ENCODE data around the gene HMGCR.

The HMGCR gene

DNA sequence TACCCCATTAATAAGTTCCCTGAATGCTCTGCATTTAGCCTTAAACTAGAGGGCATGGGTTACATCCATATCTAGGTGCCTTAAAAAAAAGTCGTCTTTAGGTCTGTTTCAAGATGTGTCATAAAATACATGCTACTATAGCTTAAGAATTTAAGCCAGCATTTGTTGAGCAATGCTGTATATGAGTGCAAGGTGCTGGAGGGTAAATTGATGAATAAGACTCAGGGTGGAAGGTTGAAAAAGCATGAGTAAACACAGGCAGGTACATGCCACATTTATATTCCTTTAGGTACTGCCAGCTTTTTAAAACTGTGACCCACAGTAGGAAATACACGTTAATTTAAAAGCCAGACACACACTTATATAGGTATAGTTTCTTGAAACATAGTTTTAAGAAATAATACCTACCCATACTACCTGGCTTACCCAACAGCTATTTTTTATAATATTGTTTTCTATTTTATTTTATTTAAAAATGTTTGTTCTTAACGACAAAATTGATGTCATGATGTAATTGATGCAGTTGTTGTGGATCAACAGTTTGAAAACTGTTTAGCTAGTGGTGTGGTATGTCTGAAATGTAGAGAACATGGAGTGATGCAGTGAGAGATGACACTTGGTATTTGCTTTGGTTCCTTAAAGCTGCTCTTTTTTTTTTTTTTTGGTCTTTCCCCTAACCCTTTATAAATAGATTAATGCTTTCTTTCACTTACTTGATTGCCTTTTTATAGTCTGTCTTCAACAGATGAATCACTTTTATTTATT, 3.9 kb downstream of the HMGCR start:
- DNase-seq (ENCODE audit: low spot score) (no peak), FAIRE-seq (no peak)

- no peak for FAIRE-seq
- DNase-seq (ENCODE audit: low spot score): no peak
Observed at GRCh38 chr5:75341934-75342333, 4.9 kb downstream of the HMGCR start.

DNA sequence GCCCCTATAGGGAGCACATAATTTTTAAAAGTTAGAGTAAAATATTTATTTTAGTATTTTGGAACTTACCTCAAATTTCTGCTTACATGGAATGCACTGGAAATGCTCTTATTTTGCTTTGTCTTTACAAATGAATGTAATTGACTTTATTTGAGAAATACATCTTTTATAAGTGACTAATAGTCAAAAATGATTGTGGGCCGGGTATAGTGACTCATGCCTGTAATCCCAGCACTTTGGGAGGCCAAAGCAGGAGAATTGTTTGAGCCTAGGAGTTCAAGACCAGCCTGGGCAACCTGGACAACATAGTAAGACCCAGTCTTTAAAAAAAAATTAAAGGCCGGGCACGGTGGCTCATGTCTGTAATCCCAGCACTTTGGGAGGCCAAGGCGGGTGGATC, 5.8 kb downstream of the HMGCR start:
- DNase-seq (ENCODE audit: low spot score): no peak
- FAIRE-seq: no peak

GRCh38 chr5:75348241-75348640, 11.2 kb downstream of the HMGCR start:
- FAIRE-seq (no peak), DNase-seq (ENCODE audit: low spot score) (no peak)

DNA sequence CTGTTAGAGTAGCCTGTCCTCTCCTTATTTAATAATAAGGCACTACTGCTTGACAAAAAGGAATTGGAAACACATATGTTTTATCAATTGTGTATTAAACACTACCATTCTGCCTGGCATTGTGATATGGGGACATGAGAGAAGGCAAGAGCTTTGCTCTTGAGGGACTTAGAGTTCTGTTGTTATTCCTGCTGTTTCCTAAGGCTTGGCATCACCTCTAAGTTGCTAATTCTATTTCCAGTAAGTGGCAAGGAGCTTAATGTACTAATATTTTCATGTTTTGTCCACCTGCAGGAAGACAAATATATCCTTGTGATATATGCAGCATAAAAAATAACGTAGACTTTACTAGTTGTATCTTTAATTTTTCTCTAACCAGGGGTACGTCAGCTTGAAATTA, 12.6 kb downstream of the HMGCR start:
- FAIRE-seq: no peak
- no peak for DNase-seq (ENCODE audit: low spot score)

DNA sequence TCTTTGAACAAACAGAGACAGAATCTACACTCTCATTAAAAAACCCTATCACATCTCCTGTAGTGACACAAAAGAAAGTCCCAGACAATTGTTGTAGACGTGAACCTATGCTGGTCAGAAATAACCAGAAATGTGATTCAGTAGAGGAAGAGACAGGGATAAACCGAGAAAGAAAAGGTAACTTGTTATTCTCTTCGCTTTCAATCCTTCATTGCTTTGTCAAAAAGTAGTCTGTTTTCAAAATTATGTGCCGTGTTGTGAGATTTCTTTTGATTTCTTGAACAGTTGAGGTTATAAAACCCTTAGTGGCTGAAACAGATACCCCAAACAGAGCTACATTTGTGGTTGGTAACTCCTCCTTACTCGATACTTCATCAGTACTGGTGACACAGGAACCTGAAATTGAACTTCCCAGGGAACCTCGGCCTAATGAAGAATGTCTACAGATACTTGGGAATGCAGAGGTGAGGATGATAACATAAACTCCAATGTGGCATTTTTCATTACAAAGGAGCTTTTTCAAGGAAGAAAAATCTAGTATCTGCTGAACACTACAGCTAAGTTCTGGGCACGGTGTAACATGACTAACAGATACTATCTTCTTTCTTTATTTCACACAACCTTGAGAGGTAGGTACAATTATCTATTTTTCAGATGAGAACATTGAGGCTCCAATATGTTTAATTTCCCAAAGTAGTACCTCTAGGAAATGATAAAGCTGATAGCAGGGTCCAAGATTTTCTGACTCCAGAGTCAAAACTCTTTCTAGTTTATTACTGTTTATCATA, 14.3 kb downstream of the HMGCR start:
- no peak for FAIRE-seq
- DNase-seq (ENCODE audit: low spot score): no peak

DNA sequence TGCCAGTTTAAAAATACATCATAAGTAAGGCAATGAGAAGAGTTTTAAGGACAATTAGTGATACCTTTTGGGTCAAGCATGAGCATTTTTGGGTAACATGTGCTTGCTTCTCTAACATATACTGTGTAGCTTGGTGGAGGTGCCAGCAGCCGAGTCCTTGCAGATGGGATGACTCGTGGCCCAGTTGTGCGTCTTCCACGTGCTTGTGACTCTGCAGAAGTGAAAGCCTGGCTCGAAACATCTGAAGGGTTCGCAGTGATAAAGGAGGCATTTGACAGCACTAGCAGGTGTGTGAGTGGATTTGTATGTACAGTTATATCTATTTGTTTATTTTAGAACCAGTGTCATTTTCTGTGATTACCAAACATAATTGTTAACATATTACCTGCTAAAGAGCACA, 18.2 kb downstream of the HMGCR start:
- no peak for FAIRE-seq
- DNase-seq (ENCODE audit: low spot score): no peak

DNA sequence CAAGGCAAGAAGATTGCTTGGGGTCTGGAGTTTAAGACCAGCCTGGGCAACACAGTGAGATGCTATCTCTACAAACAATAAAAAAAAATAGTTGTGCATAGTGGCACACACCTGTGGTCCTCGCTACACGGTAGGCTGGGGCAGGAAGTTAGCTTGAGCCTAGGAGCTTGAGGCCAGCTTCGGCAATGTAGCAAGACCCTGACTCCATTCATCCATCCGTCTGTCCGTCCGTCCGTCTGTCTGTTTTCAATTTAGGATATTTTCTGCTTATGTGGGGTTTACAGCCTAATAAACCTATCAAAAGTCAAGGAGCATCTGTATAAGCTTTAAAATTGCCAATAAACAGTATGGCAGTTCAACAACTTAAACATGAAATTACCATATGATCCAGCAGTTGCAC, 19.7 kb downstream of the HMGCR start:
- FAIRE-seq (no peak), DNase-seq (ENCODE audit: low spot score) (no peak)

DNA sequence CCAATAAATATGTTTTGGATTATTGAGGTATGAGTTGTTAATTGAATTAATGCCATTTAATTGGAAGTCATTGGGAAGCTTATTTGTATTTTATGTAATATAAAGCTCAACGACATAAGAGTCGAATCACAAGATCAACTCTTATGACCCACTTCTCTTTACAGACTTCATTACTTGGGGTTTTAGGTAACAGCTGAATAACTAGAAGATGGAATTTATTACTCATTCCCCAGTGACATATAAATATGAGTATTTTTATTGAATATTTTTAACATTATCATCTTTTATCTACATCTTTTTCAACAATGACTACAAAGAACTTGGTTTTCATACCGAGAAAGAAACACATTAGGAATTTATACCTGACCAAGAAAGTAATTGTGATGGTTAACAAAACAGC, 21.1 kb downstream of the HMGCR start:
- DNase-seq (ENCODE audit: low spot score): no peak
- FAIRE-seq: no peak

DNA sequence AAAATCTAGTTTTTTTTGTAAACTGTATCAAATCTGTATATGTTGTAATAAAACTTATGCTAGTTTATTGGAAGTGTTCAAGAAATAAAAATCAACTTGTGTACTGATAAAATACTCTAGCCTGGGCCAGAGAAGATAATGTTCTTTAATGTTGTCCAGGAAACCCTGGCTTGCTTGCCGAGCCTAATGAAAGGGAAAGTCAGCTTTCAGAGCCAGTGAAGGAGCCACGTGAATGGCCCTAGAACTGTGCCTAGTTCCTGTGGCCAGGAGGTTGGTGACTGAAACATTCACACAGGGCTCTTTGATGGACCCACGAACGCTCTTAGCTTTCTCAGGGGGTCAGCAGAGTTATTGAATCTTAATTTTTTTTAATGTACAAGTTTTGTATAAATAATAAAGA, 24.3 kb downstream of the HMGCR start:
- FAIRE-seq: no peak
- DNase-seq (ENCODE audit: low spot score): no peak

GRCh38 chr5:75362474-75362975, 25.5 kb downstream of the HMGCR start:
- DNase-seq (ENCODE audit: low spot score) (no peak), FAIRE-seq (no peak)

GRCh38 chr5:75363111-75363510, 26.1 kb downstream of the HMGCR start:
- DNase-seq (ENCODE audit: low spot score): no peak
- FAIRE-seq: no peak

- DNase-seq (ENCODE audit: low spot score) (no peak), FAIRE-seq (no peak)
Observed at GRCh38 chr5:75363726-75364495, 26.9 kb downstream of the HMGCR start.

GRCh38 chr5:75364571-75365280, 27.7 kb downstream of the HMGCR start:
- no peak for FAIRE-seq
- DNase-seq (ENCODE audit: low spot score): no peak

DNA sequence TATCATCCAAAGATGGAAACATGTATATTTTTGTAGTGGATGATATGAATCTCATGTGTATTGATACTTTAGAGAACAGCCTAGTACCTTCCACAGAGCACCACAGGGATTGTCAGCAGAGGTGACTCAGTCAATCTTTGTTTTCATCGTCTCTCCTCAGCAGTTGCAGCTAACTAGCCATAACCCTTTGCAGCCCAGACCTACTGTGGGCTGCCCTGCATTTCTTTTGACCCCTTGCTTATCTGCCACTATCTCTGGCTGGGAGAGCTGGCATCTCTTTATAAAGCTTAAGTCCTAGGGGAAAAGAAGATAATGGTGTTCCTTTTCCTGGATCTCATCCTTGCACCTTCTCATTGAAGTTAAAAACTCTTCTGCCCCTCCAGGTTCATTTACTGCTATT, 28.7 kb downstream of the HMGCR start:
- DNase-seq (ENCODE audit: low spot score): no peak
- FAIRE-seq: no peak

- DNase-seq (ENCODE audit: low spot score): no peak
- FAIRE-seq: no peak
Observed at GRCh38 chr5:75366787-75367186, 29.8 kb downstream of the HMGCR start.

DNA sequence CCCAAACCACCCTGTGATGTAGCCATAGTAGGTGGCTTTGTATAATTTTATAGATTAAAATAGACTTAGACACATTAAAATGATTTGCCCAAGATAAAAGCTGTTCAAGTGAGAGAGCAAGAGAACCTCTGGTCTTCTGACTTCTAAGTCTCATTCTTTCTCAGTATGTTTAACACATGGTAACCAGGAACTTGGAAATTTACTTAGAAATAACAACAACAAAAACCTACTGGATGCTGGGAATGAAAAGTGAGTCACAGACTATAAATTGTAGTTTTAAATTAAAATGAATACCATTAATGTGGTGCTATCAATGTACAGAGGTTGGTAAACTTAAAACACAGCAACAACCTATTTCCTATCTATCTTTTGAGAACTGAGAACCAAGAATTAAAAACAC, 30.4 kb downstream of the HMGCR start:
- DNase-seq (ENCODE audit: low spot score) (no peak), FAIRE-seq (no peak)

GRCh38 chr5:75368391-75368790, 31.4 kb downstream of the HMGCR start:
- DNase-seq (ENCODE audit: low spot score) (no peak), FAIRE-seq (no peak)

DNA sequence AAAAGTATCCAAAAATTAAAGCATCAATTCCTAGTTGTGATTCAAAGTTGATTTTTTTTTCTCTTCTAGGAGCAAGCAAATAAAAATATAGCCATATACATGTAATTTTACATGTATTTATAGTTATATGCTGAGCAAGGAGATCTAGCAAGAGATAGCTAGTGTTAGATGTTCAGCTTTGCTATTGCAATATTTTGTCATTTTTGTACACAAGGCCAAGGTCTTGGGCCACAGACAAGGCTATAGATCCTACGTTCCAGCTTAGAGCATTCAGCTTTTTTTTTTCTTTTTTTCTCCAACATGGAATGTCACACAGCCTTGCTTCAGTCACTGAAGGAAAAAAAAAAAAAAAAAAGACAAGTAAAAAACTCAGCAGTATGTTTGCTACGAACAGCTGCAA, 36.8 kb downstream of the HMGCR start:
- no peak for DNase-seq (ENCODE audit: low spot score)
- FAIRE-seq: no peak

- FAIRE-seq: no peak
- DNase-seq (ENCODE audit: low spot score): no peak
Observed at GRCh38 chr5:75374394-75374814, 37.4 kb downstream of the HMGCR start.

DNA sequence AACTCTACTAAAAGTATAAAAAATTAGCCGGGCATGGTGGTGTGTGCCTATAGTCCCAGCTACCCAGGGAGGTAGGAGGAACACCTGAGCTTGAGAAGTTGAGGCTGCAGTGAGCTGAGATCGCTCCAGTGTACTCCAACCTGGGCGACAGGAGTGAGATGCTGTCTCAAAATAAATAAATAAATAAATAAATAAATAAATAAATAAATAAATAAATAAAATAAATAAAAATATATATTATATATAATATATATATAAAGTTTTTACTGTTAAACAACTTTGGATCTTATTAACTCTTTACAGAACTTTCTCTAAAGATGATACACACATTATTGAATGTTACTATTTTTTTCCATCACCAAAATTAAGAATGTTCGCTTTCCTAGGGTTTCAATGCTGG, 38.4 kb downstream of the HMGCR start:
- no peak for DNase-seq (ENCODE audit: low spot score)
- FAIRE-seq: no peak
